HepG2 (cell line): ENCODE results near the gene AK3. TPM values are rescaled to one million over a fixed set of nuclear protein-coding genes. Genes with fewer than 3 reads are reported as not detected.

Experiments
- ARNT2 ChIP-seq: sonication (generic); formaldehyde crosslinking; IDR thresholded peaks from 2 replicates; pipeline ENCODE4 v1.8.0; 2022; ENCODE audit warnings: mild to moderate bottlenecking, low read depth, missing genetic modification reagents, moderate library complexity
- ATF1 ChIP-seq: IDR thresholded peaks from 2 replicates; pipeline ENCODE4 v1.6.1; 2016; ENCODE audit warnings: mild to moderate bottlenecking, control low read depth
- ATRX ChIP-seq: sonication (generic); formaldehyde crosslinking; IDR thresholded peaks from 2 replicates; pipeline ENCODE4 v1.4.0; 2020; ENCODE audit warnings: missing genetic modification reagents, borderline replicate concordance
- FOXM1 ChIP-seq: sonication (generic); formaldehyde crosslinking; IDR thresholded peaks from 2 replicates; pipeline ENCODE4 v1.5.0; 2020; ENCODE audit warnings: missing genetic modification reagents
- GPBP1L1 ChIP-seq: sonication (generic); formaldehyde crosslinking; IDR thresholded peaks from 2 replicates; pipeline ENCODE4 v1.5.0; 2020; ENCODE audit warnings: mild to moderate bottlenecking, missing genetic modification reagents
- HINFP ChIP-seq: sonication (generic); formaldehyde crosslinking; IDR thresholded peaks from 2 replicates; pipeline ENCODE4 v1.4.0; 2020; ENCODE audit warnings: low read depth, mild to moderate bottlenecking, missing genetic modification reagents
- KLF13 ChIP-seq: sonication (generic); formaldehyde crosslinking; IDR thresholded peaks from 2 replicates; pipeline ENCODE4 v1.4.0; 2020; ENCODE audit warnings: mild to moderate bottlenecking, missing genetic modification reagents
- MBD4 ChIP-seq: IDR thresholded peaks from 2 replicates; pipeline ENCODE4 v1.6.1; 2012; ENCODE audit warnings: low read length, inconsistent platforms, borderline replicate concordance
- PREB ChIP-seq: sonication (generic); formaldehyde crosslinking; IDR thresholded peaks from 2 replicates; pipeline ENCODE4 v1.4.0; 2020; ENCODE audit warnings: missing genetic modification reagents
- PRMT3 ChIP-seq: sonication (generic); formaldehyde crosslinking; IDR thresholded peaks from 2 replicates; pipeline ENCODE4 v1.8.1; 2022; ENCODE audit warnings: low read depth, mild to moderate bottlenecking, moderate library complexity, missing genetic modification reagents, borderline replicate concordance
- SKI ChIP-seq: fragments of 450-650 bp; IDR thresholded peaks from one replicate; pipeline ENCODE4 v1.6.1; 2018; ENCODE audit warnings: mild to moderate bottlenecking; ENCODE audit not compliant: partially characterized antibody
- TCF7L2 ChIP-seq: IDR thresholded peaks from 2 replicates; pipeline ENCODE4 v1.6.1; 2011; ENCODE audit warnings: mild to moderate bottlenecking, low read depth, low read length, moderate library complexity
- TGIF2 ChIP-seq: IDR thresholded peaks from 2 replicates; pipeline ENCODE4 v1.6.1; 2016; ENCODE audit warnings: control low read depth, missing compliant biosample characterization
- THAP7 ChIP-seq: sonication (generic); formaldehyde crosslinking; IDR thresholded peaks from 2 replicates; pipeline ENCODE4 v1.8.1; 2023; ENCODE audit warnings: mild to moderate bottlenecking, missing genetic modification reagents
- ZBTB42 ChIP-seq: sonication (generic); formaldehyde crosslinking; IDR thresholded peaks from 2 replicates; pipeline ENCODE4 v1.5.0; 2020; ENCODE audit warnings: mild to moderate bottlenecking, missing genetic modification reagents
- ZNF205 ChIP-seq: IDR thresholded peaks from 2 replicates; pipeline ENCODE4 v1.6.1; 2018; ENCODE audit warnings: missing biosample characterization, missing genetic modification reagents
- ZNF333 ChIP-seq: sonication (generic); formaldehyde crosslinking; IDR thresholded peaks from 2 replicates; pipeline ENCODE4 v1.4.0; 2020; ENCODE audit warnings: mild to moderate bottlenecking, missing genetic modification reagents, borderline replicate concordance
- ZNF619 ChIP-seq: sonication (generic); formaldehyde crosslinking; IDR thresholded peaks from 2 replicates; pipeline ENCODE4 v1.4.0; 2020; ENCODE audit warnings: mild to moderate bottlenecking, missing genetic modification reagents
- ZNF713 ChIP-seq: sonication (generic); formaldehyde crosslinking; IDR thresholded peaks from 2 replicates; pipeline ENCODE4 v1.4.0; 2020; ENCODE audit warnings: mild to moderate bottlenecking, missing genetic modification reagents
- ZNF747 ChIP-seq: sonication (generic); formaldehyde crosslinking; IDR thresholded peaks from 2 replicates; pipeline ENCODE4 v1.8.1; 2023; ENCODE audit warnings: missing genetic modification reagents, mild to moderate bottlenecking, borderline replicate concordance
- ZNF749 ChIP-seq: sonication (generic); formaldehyde crosslinking; IDR thresholded peaks from 2 replicates; pipeline ENCODE4 v1.8.0; 2022; ENCODE audit warnings: mild to moderate bottlenecking, missing genetic modification reagents, moderate library complexity, borderline replicate concordance
- polyA plus RNA-seq, 8 experiments: library from polyadenylated mRNA; depleted of rRNA in 3 of 8; stranded (reverse) in 7 of 8; unstranded in 1 of 8; fragments of >200 nt; fragmentation: Illumina TruSeq in 4 of 8; extraction: Trizol in 4 of 8; gene quantifications; 2 replicates each; pipeline versions ENCODE4 v1.2.1 to v1.2.3, GENCODE V29; 2011 to 2016; ENCODE audit warnings: low read depth in 4 of 8, missing spikeins in 1 of 8, mixed read lengths in 1 of 8; ENCODE audit not compliant: insufficient read depth in 1 of 8
- total RNA-seq, 5 experiments: library from RNA; depleted of rRNA; stranded (reverse); fragments of >200 nt; fragmentation: Illumina TruSeq; extraction: Trizol; gene quantifications; 2 replicates each; pipeline ENCODE4 v1.2.3, GENCODE V29; 2016; ENCODE audit warnings: low read depth in 1 of 5
- TF ChIP-seq, protein P1 (sequence below): sonication (generic); formaldehyde crosslinking; conservative IDR thresholded peaks from 2 replicates; pipeline ENCODE4 v1.4.0; 2020; ENCODE audit warnings: missing genetic modification reagents

AK3 gene
- total and polyA plus RNA-seq, 2 of the 13 experiments (the other 11 are each of a cell fraction or from before 2014, with no cell fraction given): 76.8 to 109 TPM

- TF ChIP-seq PREB (CRISPR knock-in tag): no peak
- no peak for TF ChIP-seq MBD4
- TF ChIP-seq ZNF713: 0 out of 2 replicates have a peak, but pooled peaks have one; percentile 56
- TF ChIP-seq ZBTB42: no peak
- peak; percentile 54 for TF ChIP-seq SKI
- TF ChIP-seq ATRX: no peak
- no peak for TF ChIP-seq ZNF749 (CRISPR knock-in tag)
- TF ChIP-seq, protein P1, sequence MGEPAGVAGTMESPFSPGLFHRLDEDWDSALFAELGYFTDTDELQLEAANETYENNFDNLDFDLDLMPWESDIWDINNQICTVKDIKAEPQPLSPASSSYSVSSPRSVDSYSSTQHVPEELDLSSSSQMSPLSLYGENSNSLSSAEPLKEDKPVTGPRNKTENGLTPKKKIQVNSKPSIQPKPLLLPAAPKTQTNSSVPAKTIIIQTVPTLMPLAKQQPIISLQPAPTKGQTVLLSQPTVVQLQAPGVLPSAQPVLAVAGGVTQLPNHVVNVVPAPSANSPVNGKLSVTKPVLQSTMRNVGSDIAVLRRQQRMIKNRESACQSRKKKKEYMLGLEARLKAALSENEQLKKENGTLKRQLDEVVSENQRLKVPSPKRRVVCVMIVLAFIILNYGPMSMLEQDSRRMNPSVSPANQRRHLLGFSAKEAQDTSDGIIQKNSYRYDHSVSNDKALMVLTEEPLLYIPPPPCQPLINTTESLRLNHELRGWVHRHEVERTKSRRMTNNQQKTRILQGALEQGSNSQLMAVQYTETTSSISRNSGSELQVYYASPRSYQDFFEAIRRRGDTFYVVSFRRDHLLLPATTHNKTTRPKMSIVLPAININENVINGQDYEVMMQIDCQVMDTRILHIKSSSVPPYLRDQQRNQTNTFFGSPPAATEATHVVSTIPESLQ (CRISPR knock-in tag): no peak
- TF ChIP-seq ZNF747: no peak
- no peak for TF ChIP-seq THAP7 (CRISPR knock-in tag)
- no peak for TF ChIP-seq KLF13 (CRISPR knock-in tag)
- TF ChIP-seq ZNF619 (CRISPR knock-in tag): no peak
- TF ChIP-seq FOXM1 (CRISPR knock-in tag): no peak
- no peak for TF ChIP-seq TCF7L2
- TF ChIP-seq ATF1: no peak
- TF ChIP-seq TGIF2 (CRISPR knock-in tag): 0 out of 2 replicates have a peak, but pooled peaks have one; percentile 31
- TF ChIP-seq ZNF205: no peak
- TF ChIP-seq HINFP (CRISPR knock-in tag): no peak
- no peak for TF ChIP-seq ARNT2 (CRISPR knock-in tag)
- TF ChIP-seq PRMT3: no peak
- no peak for TF ChIP-seq ZNF333 (CRISPR knock-in tag)
- no peak for TF ChIP-seq GPBP1L1 (CRISPR knock-in tag)
These were observed 74.8 kb downstream of the AK3 start, which contains the start of gene SPATA6L (continued) for GRCh38 chr9:4666042-4666699.
